Measurements from ENCODE around the gene PCDHGA5. TPM values are rescaled to one million over a fixed set of nuclear protein-coding genes. Genes with fewer than 3 reads are reported as not detected.

Gene PCDHGA5
- total and polyA plus RNA-seq, 2 of the 8 experiments (the other 6 are each of a cell fraction or from before 2014, with no cell fraction given) = 1.1 to 1.3 TPM

DNA sequence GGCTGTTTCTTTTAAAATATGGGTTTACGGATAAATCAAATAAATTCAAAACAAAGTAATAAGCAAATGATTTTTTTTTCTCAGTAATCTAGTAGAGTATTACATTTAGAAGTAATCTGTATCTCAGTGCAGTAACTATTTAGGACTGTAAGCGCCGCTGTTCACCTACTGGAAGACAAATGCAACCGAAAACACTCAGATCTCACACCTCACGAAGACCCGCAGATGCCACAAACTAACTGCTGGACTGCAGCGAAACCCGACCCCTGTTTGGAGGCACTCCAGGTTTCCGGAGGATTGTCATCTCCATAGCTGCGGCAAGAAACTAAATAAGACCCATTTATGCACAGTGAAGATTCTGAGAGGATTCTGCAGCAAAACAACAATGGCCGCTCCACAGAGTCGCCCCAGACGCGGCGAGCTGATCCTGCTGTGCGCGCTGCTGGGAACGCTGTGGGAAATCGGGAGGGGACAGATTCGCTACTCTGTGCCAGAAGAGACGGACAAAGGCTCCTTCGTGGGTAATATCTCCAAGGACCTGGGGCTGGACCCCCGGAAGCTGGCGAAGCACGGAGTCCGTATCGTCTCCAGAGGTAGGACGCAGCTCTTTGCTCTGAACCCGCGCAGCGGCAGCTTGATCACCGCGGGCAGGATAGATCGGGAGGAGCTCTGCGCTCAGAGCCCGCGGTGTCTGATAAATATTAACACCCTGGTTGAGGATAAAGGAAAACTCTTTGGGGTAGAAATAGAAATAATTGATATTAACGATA is 28.7 kb downstream of the PCDHGA5 start, which contains the start of gene PCDHGA8 (continued):
- TF ChIP-seq KDM4A (IDR thresholded peaks at IDR 0.05; ENCODE audit: low read depth, low read length, severe bottlenecking) (no peak), TEAD4 (IDR thresholded peaks at IDR 0.05; ENCODE audit: low read depth, low read length) (no peak), SIN3A (conservative IDR thresholded peaks at IDR 0.05 in 1 of 2, IDR thresholded peaks at IDR 0.05 in 1 of 2; ENCODE audit: low read depth in 1 of 2, low read length in 2 of 2) (no peak), NANOG (IDR thresholded peaks at IDR 0.05; ENCODE audit: insufficient read depth, low read depth, low read length, poor library complexity, severe bottlenecking) (no peak)

All from H1 (cell line).